GM18526 (cell line): ENCODE results near the gene PDZRN3.

Experiments
- POLR2A ChIP-seq: IDR thresholded peaks from 3 replicates; pipeline ENCODE4 v1.6.1; 2011; ENCODE audit not compliant: insufficient read length; ENCODE audit errors: extremely low read depth

PDZRN3 gene

DNA sequence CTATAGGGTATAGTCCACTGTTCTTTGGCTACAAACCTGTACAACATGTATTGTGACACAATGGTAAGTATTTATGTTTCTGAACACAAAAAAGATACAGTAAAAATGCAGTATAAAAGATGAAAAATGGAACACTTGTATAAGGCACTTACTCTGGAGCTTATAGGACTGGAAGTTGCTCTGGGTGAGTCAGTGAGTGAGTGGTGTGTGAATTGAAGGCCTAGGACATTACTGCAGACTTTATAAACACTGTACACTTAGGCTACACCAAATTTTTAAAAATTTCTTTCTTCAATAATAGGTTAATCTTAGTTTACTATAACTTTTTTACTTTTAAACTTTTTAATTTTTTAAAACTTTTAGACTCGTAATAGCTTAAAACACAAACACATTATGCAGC is 10.5 kb upstream of the PDZRN3 start:
- TF ChIP-seq POLR2A = no peak

DNA sequence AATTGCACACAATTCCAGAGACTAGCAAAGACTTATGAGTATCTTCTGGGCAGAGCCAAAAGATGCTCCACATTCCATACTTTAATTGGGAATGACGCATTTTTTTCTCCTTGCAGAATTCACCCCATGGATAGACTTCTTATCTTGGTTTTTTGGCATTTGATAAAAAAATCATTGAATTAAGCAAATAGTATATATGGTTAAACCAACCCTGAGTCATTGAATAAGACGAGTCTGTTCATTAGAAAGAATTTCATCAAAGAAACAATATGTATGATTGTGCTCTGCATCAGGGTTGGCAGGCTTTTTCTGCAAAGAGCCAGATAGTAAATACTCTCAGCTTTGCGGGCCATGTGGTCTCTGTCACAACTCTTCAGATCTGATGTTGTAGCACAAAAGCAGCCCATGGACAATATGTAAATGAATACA is 9.2 kb upstream of the PDZRN3 start:
- TF ChIP-seq POLR2A = no peak

DNA sequence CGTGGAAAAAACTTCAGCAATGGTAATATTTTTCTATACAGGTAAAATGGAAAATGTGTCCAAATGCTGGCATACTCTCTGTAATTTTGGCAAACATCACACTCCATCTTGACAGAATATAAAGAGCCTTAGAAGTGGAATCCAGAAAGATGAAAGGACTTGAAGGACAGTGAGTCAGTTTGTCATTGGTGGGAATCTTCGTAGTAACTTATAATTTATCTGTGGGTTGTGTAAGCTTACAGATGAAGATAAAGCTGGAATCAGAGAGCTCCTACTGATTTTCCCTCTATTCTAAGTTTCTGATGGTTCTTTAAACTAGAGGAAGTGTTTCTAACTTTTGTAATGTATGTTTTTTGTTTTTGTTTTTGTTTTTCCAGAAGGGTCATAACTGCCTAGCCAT is 8.7 kb upstream of the PDZRN3 start:
- TF ChIP-seq POLR2A = no peak

DNA sequence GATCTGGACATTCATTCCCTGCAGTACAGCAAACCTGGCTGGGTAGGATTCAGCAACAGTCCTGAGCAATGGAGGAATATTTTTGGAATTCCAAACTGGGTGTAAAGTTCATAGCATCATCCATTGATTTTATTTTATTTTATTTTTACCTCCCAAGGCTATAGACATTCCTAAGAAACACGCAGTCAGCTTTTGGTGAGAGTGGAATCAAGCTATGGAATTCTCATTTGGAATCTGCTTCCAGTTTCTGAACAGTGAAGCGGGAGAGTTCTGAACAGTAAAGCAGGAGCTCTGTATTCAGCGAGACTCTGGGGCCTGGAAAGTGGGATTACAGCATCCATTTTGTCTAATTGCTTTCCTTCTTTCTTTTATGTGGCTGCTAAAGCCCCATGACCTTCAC is 1.4 kb upstream of the PDZRN3 start:
- no peak for TF ChIP-seq POLR2A

DNA sequence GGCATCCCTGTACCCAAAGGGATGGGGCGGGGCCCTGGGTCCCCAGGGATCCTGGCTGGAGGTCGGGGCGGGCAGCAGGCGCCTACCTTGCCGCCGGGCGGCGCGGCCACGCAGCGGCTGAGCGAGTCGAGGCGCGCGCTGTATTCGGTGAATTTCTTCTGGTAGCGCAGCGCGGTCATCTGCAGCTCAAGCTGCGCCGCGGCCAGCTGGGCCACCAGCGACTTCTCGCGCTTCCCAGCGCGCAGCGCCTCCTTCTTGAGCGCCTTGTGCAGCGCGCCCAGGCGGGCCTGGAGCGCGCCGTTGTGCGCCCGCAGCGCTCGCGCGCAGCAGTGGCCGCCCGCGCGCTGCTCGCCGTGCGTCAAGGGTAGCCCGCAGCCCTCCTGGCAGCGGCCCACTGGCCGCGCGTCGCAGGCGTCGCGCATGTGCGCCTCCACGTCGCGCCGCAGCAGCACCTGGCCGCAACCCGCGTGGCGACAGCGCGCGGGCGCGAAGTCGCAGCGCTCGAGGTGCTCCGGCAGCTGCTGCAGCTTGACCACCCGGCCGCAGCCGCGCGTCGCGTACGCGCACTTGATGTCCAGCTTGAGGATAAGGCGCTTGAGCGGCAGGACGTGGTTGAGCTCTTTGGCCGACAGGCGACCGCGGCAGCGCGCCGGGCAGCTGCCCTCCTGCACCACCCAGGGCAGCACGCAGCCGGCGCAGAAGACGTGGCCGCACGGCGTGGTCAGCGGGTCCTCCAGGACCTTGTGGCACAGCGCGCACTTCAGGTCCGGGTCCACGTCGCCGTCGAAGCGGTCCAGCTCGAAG is 522 bp downstream of the PDZRN3 start:
- no peak for TF ChIP-seq POLR2A

DNA sequence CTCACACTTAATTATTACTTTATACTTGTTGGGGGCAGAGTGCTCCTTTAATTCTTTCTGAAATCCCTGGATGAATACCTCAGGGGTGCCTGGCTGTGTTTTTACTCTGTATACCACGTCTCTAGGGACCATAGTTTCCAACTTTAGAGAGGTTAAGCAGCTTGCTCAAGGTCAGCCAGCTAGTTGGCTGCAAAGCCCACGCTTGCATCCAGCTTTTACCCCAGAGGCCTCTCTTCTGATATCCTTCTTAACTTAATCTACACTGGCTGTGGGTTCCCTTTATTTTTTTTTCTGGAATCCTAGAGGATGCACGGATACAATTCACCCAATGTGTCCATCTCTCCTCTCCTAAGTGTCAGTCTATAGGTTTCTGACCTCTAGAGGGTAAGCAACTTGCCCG is 1.4 kb downstream of the PDZRN3 start:
- TF ChIP-seq POLR2A = no peak

DNA sequence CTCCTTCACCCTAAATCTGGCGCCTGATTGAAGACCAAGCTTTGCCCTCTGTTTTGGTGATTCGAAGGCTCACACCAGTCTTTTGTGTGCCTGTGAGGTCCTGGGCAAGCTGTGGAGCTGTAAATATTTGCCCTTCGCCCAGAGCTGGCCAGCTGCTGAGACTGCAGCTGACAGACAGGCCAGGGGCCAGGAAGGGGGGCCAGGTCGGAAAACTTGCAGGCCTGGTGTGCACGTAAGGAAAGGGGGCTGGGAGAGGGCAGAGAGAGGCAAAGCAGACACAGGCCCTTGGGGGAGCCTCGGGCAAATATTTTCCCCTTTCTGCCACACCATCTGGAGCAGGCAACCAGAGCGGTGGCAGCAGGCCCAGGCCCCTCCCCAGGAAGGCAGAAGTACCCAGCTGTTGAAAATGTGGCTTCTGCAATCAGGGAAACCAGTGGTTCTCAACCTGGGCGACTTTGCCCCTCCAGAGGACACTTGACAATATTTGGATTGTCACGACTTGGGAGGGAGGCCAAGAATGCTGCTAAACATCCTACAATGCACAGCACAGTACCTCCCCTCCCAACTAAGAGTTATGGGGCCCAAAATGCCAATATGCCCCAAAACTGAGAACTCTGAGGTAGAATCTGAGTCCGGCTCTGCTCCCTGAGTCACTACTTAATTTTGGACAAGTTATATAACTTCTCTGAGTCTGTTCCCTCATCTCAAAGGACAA is 2.5 kb downstream of the PDZRN3 start:
- TF ChIP-seq POLR2A = no peak

DNA sequence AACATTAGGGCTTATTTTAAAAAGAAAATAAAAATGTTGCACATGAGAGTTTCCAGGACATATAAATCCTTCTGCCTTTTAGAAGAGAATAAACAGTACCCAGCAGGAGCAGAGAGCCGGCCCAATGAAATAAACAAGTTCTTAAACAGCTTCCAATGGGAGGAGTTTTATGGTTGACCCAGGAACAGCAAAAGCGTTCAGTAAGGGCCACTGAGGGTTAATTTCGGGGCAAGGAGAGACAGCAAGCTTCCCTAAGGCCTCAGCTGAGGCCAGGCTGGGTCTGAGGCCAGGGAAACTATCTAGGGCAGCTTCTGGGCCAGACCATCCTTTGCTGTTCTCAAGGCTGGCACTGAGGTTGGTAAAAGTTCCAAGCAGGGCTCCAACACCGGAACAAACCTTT is 3.4 kb downstream of the PDZRN3 start:
- TF ChIP-seq POLR2A = no peak

DNA sequence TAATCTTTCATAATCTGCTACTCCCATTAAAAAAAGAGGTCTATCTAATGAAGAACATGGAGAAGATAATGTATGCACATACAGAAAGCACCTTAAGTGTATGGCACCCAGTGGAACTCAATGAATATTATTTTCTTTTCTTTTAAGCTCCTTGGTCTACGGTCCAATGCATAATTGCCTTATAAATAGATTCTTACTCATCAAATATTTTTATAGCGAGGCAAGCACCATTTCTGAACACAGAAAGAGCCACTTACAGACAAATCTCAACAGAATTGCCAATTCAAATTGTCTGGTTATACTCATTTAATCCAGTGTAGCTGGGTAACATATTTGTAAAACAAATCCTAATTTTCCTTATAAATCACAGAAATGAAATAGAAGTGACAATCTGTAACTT is 6.3 kb downstream of the PDZRN3 start:
- TF ChIP-seq POLR2A = no peak

DNA sequence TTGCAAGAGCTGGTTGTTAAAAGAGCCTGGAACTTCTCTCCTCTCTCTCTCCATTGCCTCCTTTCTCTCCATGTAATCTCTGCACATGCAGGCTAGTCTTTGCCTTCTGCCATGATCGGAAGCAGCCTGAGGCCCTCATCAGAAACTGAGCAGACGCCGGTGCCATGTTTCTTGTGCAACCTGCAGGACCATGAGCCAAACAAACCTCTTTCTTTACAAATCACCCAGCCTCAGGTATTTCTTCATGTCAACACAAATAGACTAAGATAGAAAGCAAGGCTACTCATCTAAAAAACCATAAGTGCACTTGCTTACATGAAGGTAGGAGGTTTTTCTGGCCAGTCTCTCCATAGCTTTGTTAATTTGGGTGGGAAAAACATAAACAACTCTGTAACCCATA is 8.7 kb downstream of the PDZRN3 start:
- TF ChIP-seq POLR2A = no peak

DNA sequence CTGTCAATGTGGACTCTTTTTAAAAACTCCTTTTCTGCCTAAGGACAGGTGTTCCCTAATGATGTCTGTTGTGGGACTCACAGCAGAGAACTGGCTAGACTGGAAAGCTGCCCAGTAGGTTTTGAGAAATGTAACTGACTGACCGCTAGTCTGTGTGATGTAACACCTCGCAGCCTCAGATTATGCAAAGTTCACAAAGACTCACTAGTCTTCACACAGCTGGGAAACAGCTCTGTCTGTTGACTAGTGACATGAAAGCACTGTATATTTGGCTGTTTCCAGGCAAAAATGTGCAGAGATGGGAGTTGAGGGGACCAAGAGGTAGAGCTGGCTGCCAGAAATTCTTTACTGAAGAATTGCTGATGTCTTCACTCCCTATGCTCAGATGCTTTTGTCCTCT is 10.3 kb downstream of the PDZRN3 start:
- TF ChIP-seq POLR2A = no peak

DNA sequence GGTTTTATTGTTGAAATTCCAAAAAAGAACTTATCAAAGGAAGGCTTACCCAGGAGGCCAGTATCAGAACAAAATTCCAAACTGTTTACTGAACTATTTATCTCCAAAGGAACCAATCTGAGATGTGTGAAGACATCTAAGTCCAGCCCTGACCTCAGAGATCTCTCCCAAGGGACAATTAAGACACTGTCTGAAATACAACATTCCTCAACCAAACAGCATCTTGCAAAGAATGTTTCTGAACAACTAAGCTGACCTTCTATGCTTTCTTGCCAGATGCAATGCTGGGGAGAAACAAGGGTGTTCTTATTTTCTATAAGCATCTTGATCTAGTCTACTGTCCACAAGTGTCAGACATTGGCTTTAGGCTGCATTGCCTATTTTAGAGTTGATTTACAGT is 13.6 kb downstream of the PDZRN3 start:
- TF ChIP-seq POLR2A = no peak

DNA sequence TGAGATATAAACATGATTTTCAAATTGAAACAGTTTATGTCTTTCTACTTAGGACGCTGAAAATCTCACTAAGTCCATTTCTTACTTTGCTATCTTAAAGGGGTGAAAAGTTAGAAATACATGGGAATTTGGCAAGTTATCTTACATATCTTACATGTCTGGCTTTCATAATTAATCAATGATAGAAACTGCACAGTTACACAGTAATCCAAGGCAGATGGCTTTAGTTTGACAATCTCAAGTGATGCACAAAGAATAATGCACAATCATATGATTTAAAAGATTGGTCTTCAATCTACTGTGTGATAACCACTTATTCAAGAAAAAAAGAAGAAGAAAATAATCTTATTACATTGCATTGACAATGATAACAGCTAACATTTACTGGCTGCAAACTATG is 14.2 kb downstream of the PDZRN3 start:
- TF ChIP-seq POLR2A = no peak

DNA sequence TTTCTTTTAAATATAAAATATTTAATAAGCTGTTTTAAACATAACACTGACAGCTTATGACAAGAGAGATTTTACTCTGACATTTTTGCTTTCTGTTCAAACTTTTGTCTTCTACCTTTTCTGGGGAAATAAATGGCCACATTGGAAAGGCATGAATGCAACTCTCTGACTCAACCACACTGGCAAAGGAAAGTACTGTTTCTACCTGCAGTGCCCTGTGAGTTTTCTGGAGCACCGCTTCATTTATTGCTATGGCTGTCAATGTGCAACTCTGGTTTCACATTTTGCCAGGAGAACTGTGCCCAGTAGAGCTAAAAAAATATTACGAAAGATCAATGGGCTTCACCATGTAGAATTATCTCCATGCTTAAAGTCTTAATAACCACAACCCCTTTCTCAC is 15.1 kb downstream of the PDZRN3 start:
- no peak for TF ChIP-seq POLR2A

DNA sequence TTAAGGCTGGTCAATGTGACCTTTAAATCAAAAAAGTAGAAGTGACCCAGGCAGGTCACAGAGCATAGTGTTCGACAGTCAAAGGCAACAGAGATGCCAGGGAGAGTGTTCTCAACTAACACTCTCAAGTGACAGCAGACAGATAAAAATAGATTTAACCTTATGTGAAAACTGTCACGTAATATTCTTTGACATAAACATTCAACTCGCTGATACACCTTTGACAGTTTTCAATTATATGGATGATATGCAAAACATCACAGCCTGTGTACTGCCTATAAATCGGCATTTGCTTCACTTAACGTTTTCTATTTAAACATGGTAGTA is 15.5 kb downstream of the PDZRN3 start:
- no peak for TF ChIP-seq POLR2A

DNA sequence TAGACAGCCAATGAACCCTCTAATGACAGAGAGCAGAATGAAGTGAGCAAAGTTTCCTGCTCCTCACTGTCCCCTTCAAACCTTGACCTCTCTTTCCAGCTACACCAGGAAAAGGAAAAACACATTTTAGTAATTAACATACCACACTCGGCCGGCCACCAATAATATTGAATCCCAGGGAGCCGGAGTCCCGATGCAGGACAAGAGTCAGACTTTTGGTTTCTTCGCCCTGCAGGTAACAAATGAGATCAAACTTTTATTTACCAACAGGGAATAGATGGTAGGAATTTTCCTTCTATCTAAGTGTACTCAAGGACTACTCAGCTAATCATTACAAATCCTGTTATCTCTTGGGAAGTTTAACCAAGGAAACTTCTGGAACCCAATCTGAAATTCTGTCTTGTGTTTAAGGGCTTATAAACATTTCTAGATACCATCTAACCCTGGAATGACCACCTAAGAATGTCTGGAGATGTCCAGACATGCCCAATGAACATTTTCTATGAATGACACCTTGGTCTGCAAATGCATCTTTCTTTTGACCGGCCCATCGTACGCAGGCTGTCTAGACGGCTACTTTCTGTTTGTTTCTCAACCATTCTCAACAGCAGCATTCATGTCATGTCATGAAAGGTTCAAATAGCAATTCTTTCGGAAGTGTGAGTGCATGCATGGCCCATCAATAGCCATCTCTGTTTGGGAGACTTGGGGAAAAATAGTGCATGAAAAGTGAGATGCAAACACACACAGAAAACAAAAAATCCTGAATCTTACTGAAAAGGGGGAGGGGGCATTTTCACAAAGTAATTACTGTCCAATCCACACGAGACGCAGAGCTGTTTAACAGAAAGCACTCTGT is 16.1 kb downstream of the PDZRN3 start:
- TF ChIP-seq POLR2A = no peak
